GM10266 (cell line): ENCODE measurements around the gene SUGP2.

Experiments
- DNase-seq: peaks from one replicate; pipeline ENCODE4 v3.0.0; 2012; ENCODE audit errors: extremely low spot score
- CTCF ChIP-seq: IDR thresholded peaks from 2 replicates; pipeline ENCODE4 v1.5.1; 2012; ENCODE audit warnings: mild to moderate bottlenecking, low read depth; ENCODE audit not compliant: control insufficient read depth, insufficient read depth; ENCODE audit errors: missing control alignments

Gene SUGP2

GRCh38 chr19:18951721-18952281 is 81.5 kb downstream of the SUGP2 start:
- DNase-seq, result no peak
- TF ChIP-seq CTCF, result no peak

GRCh38 chr19:18949858-18950257 is 83.5 kb downstream of the SUGP2 start:
- no peak for DNase-seq
- no peak for TF ChIP-seq CTCF

GRCh38 chr19:18948976-18949356 is 84.4 kb downstream of the SUGP2 start:
- no peak for TF ChIP-seq CTCF
- no peak for DNase-seq

GRCh38 chr19:18948075-18948975 is 85.0 kb downstream of the SUGP2 start:
- no peak for TF ChIP-seq CTCF
- no peak for DNase-seq

- DNase-seq, result no peak
- no peak for TF ChIP-seq CTCF
These were observed 86.4 kb downstream of the SUGP2 start for GRCh38 chr19:18946918-18947317.

- no peak for TF ChIP-seq CTCF
- no peak for DNase-seq
These were observed 87.0 kb downstream of the SUGP2 start for GRCh38 chr19:18946335-18946734.

GRCh38 chr19:18945297-18945696 is 88.0 kb downstream of the SUGP2 start:
- TF ChIP-seq CTCF, result no peak
- no peak for DNase-seq
